HepG2 (cell line): ENCODE measurements around the gene CNIH3. TPM values are rescaled to one million over a fixed set of nuclear protein-coding genes. Genes with fewer than 3 reads are reported as not detected.

Source experiments
- ATAC-seq: fragments of 200-7000 bp; cut with Tn5 transposase; 3 replicates; pipeline ENCODE4 v1.9.1; 2020; ENCODE audit warnings: mild to moderate bottlenecking, moderate library complexity
- BruUV-seq: library from RNA; stranded (reverse); fragments of 400-500 nt; replicated peaks from 2 replicates; lab custom pipeline; 2021; lab: Mats Ljungman, UMichigan
- CTCF ChIA-PET: fragments of 300-600 bp; formaldehyde crosslinking; extraction: SDS; loops from one replicate; lab custom pipeline; 2021; ENCODE audit warnings: low total read pairs, inconsistent platforms, low intra/inter-chr PET ratio; lab: Yijun Ruan, JAX
- POLR2A ChIA-PET: fragments of 350-600 bp; sonication (Branson Sonifier 250); formaldehyde crosslinking; loops from one replicate; lab custom pipeline; 2020; ENCODE audit warnings: antibody characterized with exemption, inconsistent platforms; lab: Yijun Ruan, JAX
- DNase-seq: peaks from one replicate; pipeline ENCODE4 v3.0.0-alpha.2; 2015; ENCODE audit warnings: low spot score
- FAIRE-seq: peaks from 3 replicates; lab custom pipeline; 2011; peaks lifted over from hg19 to GRCh38; lab: Jason Lieb, UNC
- H2AFZ ChIP-seq: one replicate; pipeline ENCODE4 v1.6.1; 2011; ENCODE audit warnings: low read length, inconsistent platforms
- H3K27ac ChIP-seq: fragments of 300-600 bp; 3 replicates; pipeline ENCODE4 v1.8.0; 2011; ENCODE audit warnings: mixed run types, mild to moderate bottlenecking, mixed read lengths, low read length, inconsistent platforms; ENCODE audit not compliant: insufficient read depth; ENCODE audit errors: extremely low read length
- H3K27me3 ChIP-seq, 2 experiments: fragments of 200-600 bp in 1 of 2; 2 replicates in 1 of 2; 3 replicates in 1 of 2; pipeline versions ENCODE4 v1.6.0 to v1.8.0; 2011; ENCODE audit warnings: low read length in 2 of 2, mild to moderate bottlenecking in 2 of 2, moderate library complexity in 2 of 2, inconsistent platforms in 1 of 2; ENCODE audit not compliant: insufficient read depth in 2 of 2, control insufficient read depth in 1 of 2
- H3K36me3 ChIP-seq, 2 experiments: fragments of 200-600 bp in 1 of 2; replicated peaks in 1 of 2; 2 replicates in 1 of 2; 3 replicates in 1 of 2; pipeline versions ENCODE4 v1.5.1 to v1.8.0; 2011; ENCODE audit warnings: low read length in 2 of 2, inconsistent platforms in 1 of 2; ENCODE audit not compliant: insufficient read depth in 2 of 2, control insufficient read depth in 1 of 2
- H3K4me1 ChIP-seq: 2 replicates; pipeline ENCODE4 v1.5.1; 2012; ENCODE audit warnings: low read length, inconsistent platforms; ENCODE audit not compliant: insufficient read depth
- H3K4me2 ChIP-seq: 2 replicates; pipeline ENCODE4 v1.6.0; 2011; ENCODE audit warnings: low read depth, low read length, inconsistent platforms
- H3K4me3 ChIP-seq, 3 experiments: fragments of 200-600 bp in 1 of 3; sonication (generic), shearing (Covaris generic) in 1 of 3; replicated peaks in 1 of 3; 2 replicates each; pipeline ENCODE4 v1.5.1; 2011 to 2016; ENCODE audit warnings: low read length in 3 of 3, inconsistent platforms in 2 of 3, low read depth in 2 of 3, mild to moderate bottlenecking in 2 of 3, control low read depth in 1 of 3, mixed read lengths in 1 of 3; ENCODE audit not compliant: insufficient read depth in 1 of 3
- H3K79me2 ChIP-seq: one replicate; pipeline ENCODE4 v1.6.1; 2011; ENCODE audit warnings: low read length, inconsistent platforms; ENCODE audit not compliant: insufficient read depth
- H3K9ac ChIP-seq: 2 replicates; pipeline ENCODE4 v1.6.0; 2011; ENCODE audit warnings: mild to moderate bottlenecking, low read depth, low read length, inconsistent platforms; ENCODE audit not compliant: insufficient read depth
- H3K9me3 ChIP-seq: 2 replicates; pipeline ENCODE4 v1.5.1; 2012; ENCODE audit warnings: mild to moderate bottlenecking, low read length
- H4K20me1 ChIP-seq: 2 replicates; pipeline ENCODE4 v1.6.0; 2011; ENCODE audit warnings: inconsistent platforms, mild to moderate bottlenecking, low read length, moderate library complexity; ENCODE audit not compliant: insufficient read depth
- EP300 ChIP-seq, 3 experiments: sonication (generic) in 1 of 3; formaldehyde crosslinking in 1 of 3; IDR thresholded peaks; 2 replicates each; pipeline versions ENCODE4 v1.5.1 to v1.6.1; 2011 to 2020; ENCODE audit warnings: low read depth in 2 of 3, low read length in 2 of 3, borderline replicate concordance in 1 of 3, improper control_type of control experiment in 1 of 3, mild to moderate bottlenecking in 1 of 3, missing genetic modification reagents in 1 of 3, moderate library complexity in 1 of 3
- ETV5 ChIP-seq: IDR thresholded peaks from 2 replicates; pipeline ENCODE4 v1.6.1; 2018; ENCODE audit warnings: missing biosample characterization, missing genetic modification reagents, inconsistent platforms, borderline replicate concordance
- NFATC3 ChIP-seq: sonication (generic); formaldehyde crosslinking; IDR thresholded peaks from 2 replicates; pipeline ENCODE4 v1.5.1; 2020; ENCODE audit warnings: mild to moderate bottlenecking, missing genetic modification reagents
- TEAD3 ChIP-seq: optimal IDR thresholded peaks from 2 replicates; pipeline ENCODE3; 2016; ENCODE audit warnings: borderline replicate concordance
- ZNF441 ChIP-seq: sonication (generic); formaldehyde crosslinking; IDR thresholded peaks from 2 replicates; pipeline ENCODE4 v1.7.0; 2021; ENCODE audit warnings: missing genetic modification reagents, borderline replicate concordance
- ZNF543 ChIP-seq: sonication (generic); formaldehyde crosslinking; IDR thresholded peaks from 2 replicates; pipeline ENCODE4 v1.4.0; 2020; ENCODE audit warnings: mild to moderate bottlenecking, missing genetic modification reagents
- ZNF558 ChIP-seq: sonication (generic); formaldehyde crosslinking; IDR thresholded peaks from 2 replicates; pipeline ENCODE4 v1.9.0; 2022; ENCODE audit warnings: mild to moderate bottlenecking, missing genetic modification reagents, borderline replicate concordance
- ZNF616 ChIP-seq: sonication (generic); formaldehyde crosslinking; IDR thresholded peaks from 2 replicates; pipeline ENCODE4 v1.5.0; 2020; ENCODE audit warnings: low read depth, mild to moderate bottlenecking, missing genetic modification reagents
- in situ Hi-C: cut with HindIII; loops from 2 replicates; pipeline ENCODE4 v1.10.0; 2017; ENCODE audit warnings: low pct_unique_long_range_greater_than_20kb; ENCODE audit not compliant: extremely low pct_ligation_motif_present
- intact Hi-C: fragments of 100-400 bp; cut with micrococcal nuclease; formaldehyde crosslinking; loops from one replicate; pipeline ENCODE4 v1.10.0; 2022; ENCODE audit not compliant: unreplicated experiment
- polyA plus RNA-seq, 8 experiments: library from polyadenylated mRNA; depleted of rRNA in 3 of 8; stranded (reverse) in 7 of 8; unstranded in 1 of 8; fragments of >200 nt; fragmentation: Illumina TruSeq in 4 of 8; extraction: Trizol in 4 of 8; gene quantifications; 2 replicates each; pipeline versions ENCODE4 v1.2.1 to v1.2.3, GENCODE V29; 2011 to 2016; ENCODE audit warnings: low read depth in 4 of 8, missing spikeins in 1 of 8, mixed read lengths in 1 of 8; ENCODE audit not compliant: insufficient read depth in 1 of 8
- total RNA-seq, 5 experiments: library from RNA; depleted of rRNA; stranded (reverse); fragments of >200 nt; fragmentation: Illumina TruSeq; extraction: Trizol; gene quantifications; 2 replicates each; pipeline ENCODE4 v1.2.3, GENCODE V29; 2016; ENCODE audit warnings: low read depth in 1 of 5
- TF ChIP-seq, protein P1 (sequence below): sonication (generic); formaldehyde crosslinking; IDR thresholded peaks from 2 replicates; pipeline ENCODE4 v1.8.0; 2023; ENCODE audit warnings: mild to moderate bottlenecking, missing genetic modification reagents

Gene CNIH3
- total and polyA plus RNA-seq, 2 of the 13 experiments (the other 11 are each of a cell fraction or from before 2014, with no cell fraction given), result 0.36 to 1.1 TPM

DNA sequence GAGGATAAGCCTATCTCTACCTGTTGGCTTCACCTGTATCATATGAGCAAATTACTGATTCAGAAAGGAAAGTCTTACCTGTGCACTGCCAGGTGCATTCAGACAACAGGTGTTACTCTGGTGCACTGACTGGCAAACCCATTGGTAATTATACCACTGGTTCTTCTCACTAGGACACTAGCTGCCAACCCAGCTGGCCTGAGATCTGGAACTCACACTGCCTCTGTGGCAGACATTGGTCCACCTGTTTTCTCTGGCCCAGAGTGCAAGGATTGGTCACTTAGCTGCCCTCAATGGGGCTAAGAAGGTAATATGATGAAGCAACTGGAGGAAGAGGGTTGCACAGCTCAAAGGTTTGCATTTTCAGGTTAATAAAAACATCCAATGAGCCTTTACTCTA is 173.2 kb downstream of the CNIH3 start:
- Histone ChIP-seq H3K27me3 (no peaks in the 10 kb centered on the region), H3K4me3 (no peak overlapping the region), H4K20me1 (no peaks in the 10 kb centered on the region), H3K36me3 (no peaks in the 10 kb centered on the region), H3K4me2 (no peak overlapping the region), H2AFZ (no peak overlapping the region), H3K9me3 (no peaks in the 10 kb centered on the region), H3K9ac (no peak overlapping the region), H3K4me1 (no peaks in the 10 kb centered on the region), H3K79me2 (no peaks in the 10 kb centered on the region), H3K27ac (no peak overlapping the region)
- TF ChIP-seq, protein P1, sequence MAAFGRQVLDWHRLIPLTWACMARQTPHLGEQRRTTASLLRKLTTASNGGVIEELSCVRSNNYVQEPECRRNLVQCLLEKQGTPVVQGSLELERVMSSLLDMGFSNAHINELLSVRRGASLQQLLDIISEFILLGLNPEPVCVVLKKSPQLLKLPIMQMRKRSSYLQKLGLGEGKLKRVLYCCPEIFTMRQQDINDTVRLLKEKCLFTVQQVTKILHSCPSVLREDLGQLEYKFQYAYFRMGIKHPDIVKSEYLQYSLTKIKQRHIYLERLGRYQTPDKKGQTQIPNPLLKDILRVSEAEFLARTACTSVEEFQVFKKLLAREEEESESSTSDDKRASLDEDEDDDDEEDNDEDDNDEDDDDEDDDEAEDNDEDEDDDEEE (CRISPR knock-in tag), result no peak
- no peak for TF ChIP-seq TEAD3 (CRISPR knock-in tag)
- no peak for TF ChIP-seq ZNF616 (CRISPR knock-in tag)
- TF ChIP-seq EP300 (IDR thresholded peaks at IDR 0.05; ENCODE audit: low read depth in 2 of 2, low read length in 2 of 2), result no peak
- no peak for TF ChIP-seq EP300 (CRISPR knock-in tag; IDR thresholded peaks at IDR 0.05; ENCODE audit: borderline replicate concordance)
- TF ChIP-seq NFATC3 (CRISPR knock-in tag), result no peak
- no peak for TF ChIP-seq ZNF441 (CRISPR knock-in tag)
- no peak for TF ChIP-seq ZNF543 (CRISPR knock-in tag)
- TF ChIP-seq ZNF558 (CRISPR knock-in tag), result no peak
- no peak for TF ChIP-seq ETV5
- in situ Hi-C loops, result no loop called here
- FAIRE-seq, result no peak
- ATAC-seq, result no peak
- intact Hi-C loops, result no loop called here
- no peak for DNase-seq
- no TSS peak for BruUV-seq
- CTCF ChIA-PET, result no interaction called here
- POLR2A ChIA-PET, result no interaction called here

Other genes with a start within 250 kb of the CNIH3 start
- 13.2 and 24.6 TPM in 2 replicates for gene WDR26, start 181.5 kb upstream of the CNIH3 start, total RNA-seq (2016; rRNA removed; fragmentation: Illumina TruSeq; extraction: Trizol)
- 23.3 and 23.7 TPM in 2 replicates for gene WDR26, start 181.5 kb upstream of the CNIH3 start, polyA plus RNA-seq (2011; rRNA removed)